Measurements from ENCODE around the gene SLC4A2.

The SLC4A2 gene

GRCh38 chr7:151116603-151117440 is 57.4 kb downstream of the SLC4A2 start:
- H3K36me3 ChIP-seq (ENCODE audit: control insufficient read depth, insufficient read depth, low read length): peaks cover 6% of the 10 kb centered on the region
- DNase-seq (ENCODE audit: extremely low read depth, insufficient read length): no peak
- H3K4me3 ChIP-seq (replicated peaks; ENCODE audit: low read depth, low read length): no peak overlapping the region
- H3K27me3 ChIP-seq (replicated peaks; ENCODE audit: control insufficient read depth, insufficient read depth, low read length): no peaks in the 10 kb centered on the region
- no peak for TF ChIP-seq CTCF (IDR thresholded peaks at IDR 0.05; ENCODE audit: insufficient read depth, low read length, poor library complexity, severe bottlenecking)

- Histone ChIP-seq H3K27me3 (replicated peaks; ENCODE audit: control insufficient read depth, insufficient read depth, low read length) (no peaks in the 10 kb centered on the region), H3K4me3 (replicated peaks; ENCODE audit: low read depth, low read length) (no peak overlapping the region), H3K36me3 (ENCODE audit: control insufficient read depth, insufficient read depth, low read length) (peaks cover 6% of the 10 kb centered on the region)
- no peak for TF ChIP-seq CTCF (IDR thresholded peaks at IDR 0.05; ENCODE audit: insufficient read depth, low read length, poor library complexity, severe bottlenecking)
- DNase-seq (ENCODE audit: extremely low read depth, insufficient read length): no peak
Observed at GRCh38 chr7:151117565-151117964, 58.2 kb downstream of the SLC4A2 start.

GRCh38 chr7:151118108-151119054 is 59.0 kb downstream of the SLC4A2 start:
- Histone ChIP-seq H3K36me3 (ENCODE audit: control insufficient read depth, insufficient read depth, low read length) (peaks cover 6% of the 10 kb centered on the region), H3K27me3 (replicated peaks; ENCODE audit: control insufficient read depth, insufficient read depth, low read length) (no peaks in the 10 kb centered on the region), H3K4me3 (replicated peaks; ENCODE audit: low read depth, low read length) (no peak overlapping the region)
- no peak for TF ChIP-seq CTCF (IDR thresholded peaks at IDR 0.05; ENCODE audit: insufficient read depth, low read length, poor library complexity, severe bottlenecking)
- DNase-seq (ENCODE audit: extremely low read depth, insufficient read length): no peak

GRCh38 chr7:151119055-151119415 is 59.6 kb downstream of the SLC4A2 start:
- no peak for TF ChIP-seq CTCF (IDR thresholded peaks at IDR 0.05; ENCODE audit: insufficient read depth, low read length, poor library complexity, severe bottlenecking)
- peaks cover 10% of the 10 kb centered on the region for H3K36me3 ChIP-seq (ENCODE audit: control insufficient read depth, insufficient read depth, low read length)
- no peak overlapping the region for H3K4me3 ChIP-seq (replicated peaks; ENCODE audit: low read depth, low read length)
- H3K27me3 ChIP-seq (replicated peaks; ENCODE audit: control insufficient read depth, insufficient read depth, low read length): no peaks in the 10 kb centered on the region
- no peak for DNase-seq (ENCODE audit: extremely low read depth, insufficient read length)

GRCh38 chr7:151119902-151120301 is 60.5 kb downstream of the SLC4A2 start:
- no peak for TF ChIP-seq CTCF (IDR thresholded peaks at IDR 0.05; ENCODE audit: insufficient read depth, low read length, poor library complexity, severe bottlenecking)
- Histone ChIP-seq H3K4me3 (replicated peaks; ENCODE audit: low read depth, low read length) (no peak overlapping the region), H3K27me3 (replicated peaks; ENCODE audit: control insufficient read depth, insufficient read depth, low read length) (no peaks in the 10 kb centered on the region), H3K36me3 (ENCODE audit: control insufficient read depth, insufficient read depth, low read length) (peaks cover 12% of the 10 kb centered on the region)
- DNase-seq (ENCODE audit: extremely low read depth, insufficient read length): no peak

Data from GM06990 (cell line).